ENCODE measurements around the gene LENG1. TPM values are rescaled to one million over a fixed set of nuclear protein-coding genes. Genes with fewer than 3 reads are reported as not detected.
A peak's percentile ranks its signal among the peaks of the same experiment; 100 is the strongest.

Gene LENG1
- total RNA-seq, 1 donor from 2014 or later, result 3.7 TPM

- H3K4me3 Mint-ChIP-seq (ENCODE audit: unreplicated experiment), result peak overlapping the region; percentile 41
- H3K9me3 Mint-ChIP-seq (ENCODE audit: unreplicated experiment), result peaks cover 4% of the 10 kb centered on the region
- DNase-seq, result no peak
- H3K27ac Mint-ChIP-seq (ENCODE audit: unreplicated experiment), result peak overlapping the region; percentile 36
- peaks cover 6% of the 10 kb centered on the region for H3K27me3 Mint-ChIP-seq (ENCODE audit: unreplicated experiment)
- H3K36me3 Mint-ChIP-seq (ENCODE audit: unreplicated experiment), result no peaks in the 10 kb centered on the region
- no peak for TF ChIP-seq CTCF (IDR thresholded peaks at IDR 0.05; ENCODE audit: partially characterized antibody, unreplicated experiment)
- no peaks in the 10 kb centered on the region for H3K4me1 Mint-ChIP-seq (ENCODE audit: low read depth, unreplicated experiment)
Measured at GRCh38 chr19:54142166-54142780, 17.2 kb downstream of the LENG1 start.

DNA sequence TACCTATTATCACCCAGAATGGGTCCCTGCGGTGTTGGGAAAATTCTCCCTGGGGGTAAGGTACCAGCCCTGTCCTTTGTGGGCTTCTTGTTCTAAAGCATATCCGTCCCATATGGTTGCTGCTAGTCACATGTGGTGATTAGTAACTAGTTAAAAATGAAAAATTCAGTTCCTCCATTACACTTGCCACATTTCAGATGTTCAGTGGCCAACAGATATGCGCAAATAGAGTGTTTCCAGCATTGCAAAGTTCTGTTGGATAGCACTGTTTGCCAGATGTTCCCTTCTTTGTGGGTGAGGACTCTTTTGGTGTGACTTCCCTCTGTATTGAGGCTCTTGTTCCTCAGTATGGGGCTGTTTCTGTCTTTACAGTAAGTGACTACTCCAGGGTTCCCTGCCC is 18.2 kb downstream of the LENG1 start:
- Mint-ChIP-seq H3K4me1 (ENCODE audit: low read depth, unreplicated experiment) (peaks cover under 1% of the 10 kb centered on the region), H3K4me3 (ENCODE audit: unreplicated experiment) (no peak overlapping the region), H3K27me3 (ENCODE audit: unreplicated experiment) (peaks cover 9% of the 10 kb centered on the region), H3K27ac (ENCODE audit: unreplicated experiment) (no peak overlapping the region), H3K9me3 (ENCODE audit: unreplicated experiment) (peaks cover 6% of the 10 kb centered on the region), H3K36me3 (ENCODE audit: unreplicated experiment) (no peaks in the 10 kb centered on the region)
- no peak for DNase-seq
- TF ChIP-seq CTCF (IDR thresholded peaks at IDR 0.05; ENCODE audit: partially characterized antibody, unreplicated experiment), result no peak

- H3K27ac Mint-ChIP-seq (ENCODE audit: unreplicated experiment), result peak overlapping the region; percentile 84
- H3K36me3 Mint-ChIP-seq (ENCODE audit: unreplicated experiment), result no peaks in the 10 kb centered on the region
- peak overlapping the region; percentile 89 for H3K4me3 Mint-ChIP-seq (ENCODE audit: unreplicated experiment)
- H3K9me3 Mint-ChIP-seq (ENCODE audit: unreplicated experiment), result peaks cover 11% of the 10 kb centered on the region
- TF ChIP-seq CTCF (IDR thresholded peaks at IDR 0.05; ENCODE audit: partially characterized antibody, unreplicated experiment), result no peak
- H3K27me3 Mint-ChIP-seq (ENCODE audit: unreplicated experiment), result peaks cover 16% of the 10 kb centered on the region
- peak; percentile 43 for DNase-seq
- peaks cover 3% of the 10 kb centered on the region for H3K4me1 Mint-ChIP-seq (ENCODE audit: low read depth, unreplicated experiment)
Measured at GRCh38 chr19:54138489-54139256, 20.8 kb downstream of the LENG1 start.

DNA sequence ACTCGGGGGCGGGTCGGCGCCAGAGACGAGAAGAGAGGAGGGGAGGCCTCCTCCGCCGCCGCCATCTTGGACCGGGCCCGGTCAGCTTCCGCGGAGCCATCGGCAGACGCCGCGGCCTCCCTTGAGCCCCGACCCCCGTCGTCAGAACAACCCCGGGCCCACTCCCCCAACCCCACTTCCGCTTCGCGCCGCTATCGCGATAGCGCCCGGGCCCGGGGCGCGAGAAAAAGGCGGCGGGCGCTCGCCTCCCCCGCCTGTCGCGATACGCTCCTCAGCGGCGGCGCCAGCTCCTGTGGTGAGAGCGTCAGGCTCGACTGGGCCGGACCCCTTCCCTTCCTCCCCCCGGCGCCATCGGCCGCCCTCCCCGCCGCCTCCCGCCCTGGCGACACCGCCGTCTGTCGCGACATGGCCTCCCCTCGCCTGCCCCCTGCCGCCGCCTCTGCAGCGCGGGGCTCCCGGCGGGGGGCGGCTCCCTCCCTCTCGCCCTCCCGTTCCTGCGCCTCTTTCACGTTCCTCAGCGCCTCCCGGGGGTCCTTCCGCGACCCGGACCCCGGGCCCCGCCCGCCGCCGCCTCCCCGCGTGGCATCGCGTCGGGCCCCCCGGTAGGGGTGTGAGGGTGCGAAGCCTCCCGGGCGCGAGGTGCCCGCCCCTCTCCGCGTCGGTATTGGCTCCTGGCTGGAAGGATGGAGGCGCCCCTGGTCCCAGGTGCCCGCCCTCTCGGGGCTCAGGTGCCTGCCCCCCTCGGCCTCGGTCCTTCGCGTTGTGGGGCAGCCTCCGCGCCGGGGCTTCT is 21.6 kb downstream of the LENG1 start, which contains the start of gene CNOT3:
Gene CNOT3 (plus strand): TSS at position 64 of the 790 bp plus-strand sequence. CDS start 5,217 bp downstream, outside the sequence.
- DNase-seq, result peak; percentile 57
- Mint-ChIP-seq H3K27me3 (ENCODE audit: unreplicated experiment) (peaks cover 16% of the 10 kb centered on the region), H3K9me3 (ENCODE audit: unreplicated experiment) (peaks cover 11% of the 10 kb centered on the region), H3K36me3 (ENCODE audit: unreplicated experiment) (no peaks in the 10 kb centered on the region), H3K4me1 (ENCODE audit: low read depth, unreplicated experiment) (peaks cover 3% of the 10 kb centered on the region), H3K27ac (ENCODE audit: unreplicated experiment) (peak within 1 kb of the TSS; percentile 84), H3K4me3 (ENCODE audit: unreplicated experiment) (peak within 1 kb of the TSS; percentile 96)
- TF ChIP-seq CTCF (IDR thresholded peaks at IDR 0.05; ENCODE audit: partially characterized antibody, unreplicated experiment), result peak; percentile 26

Data from glutamatergic neuron (in vitro differentiated cells).